ENCODE data around the gene SH3PXD2B.

DNA sequence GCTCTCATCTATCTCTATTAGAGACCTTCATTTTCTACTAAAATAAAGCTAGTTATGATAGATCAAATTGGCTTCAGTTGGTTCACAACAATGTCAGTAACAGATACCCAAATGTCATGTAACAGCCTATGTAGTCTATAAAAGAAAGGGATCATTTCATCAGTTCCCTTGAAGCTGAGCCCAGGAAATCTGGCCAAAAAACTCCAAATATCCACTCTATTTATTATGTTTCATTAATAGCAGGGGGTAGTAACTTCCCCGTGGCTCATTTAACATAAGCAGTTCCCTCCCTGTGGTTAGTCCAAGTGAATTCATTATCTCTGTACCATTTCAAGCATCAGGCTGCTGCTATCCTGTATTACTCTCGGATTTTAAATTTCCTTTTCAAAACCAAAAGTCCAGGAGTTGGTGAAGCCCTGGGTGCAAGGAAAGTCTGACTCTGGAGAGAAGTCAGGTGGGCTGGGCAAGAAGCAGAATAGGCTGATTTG lies 66.0 kb downstream of the SH3PXD2B start:
- TF ChIP-seq, protein P1, sequence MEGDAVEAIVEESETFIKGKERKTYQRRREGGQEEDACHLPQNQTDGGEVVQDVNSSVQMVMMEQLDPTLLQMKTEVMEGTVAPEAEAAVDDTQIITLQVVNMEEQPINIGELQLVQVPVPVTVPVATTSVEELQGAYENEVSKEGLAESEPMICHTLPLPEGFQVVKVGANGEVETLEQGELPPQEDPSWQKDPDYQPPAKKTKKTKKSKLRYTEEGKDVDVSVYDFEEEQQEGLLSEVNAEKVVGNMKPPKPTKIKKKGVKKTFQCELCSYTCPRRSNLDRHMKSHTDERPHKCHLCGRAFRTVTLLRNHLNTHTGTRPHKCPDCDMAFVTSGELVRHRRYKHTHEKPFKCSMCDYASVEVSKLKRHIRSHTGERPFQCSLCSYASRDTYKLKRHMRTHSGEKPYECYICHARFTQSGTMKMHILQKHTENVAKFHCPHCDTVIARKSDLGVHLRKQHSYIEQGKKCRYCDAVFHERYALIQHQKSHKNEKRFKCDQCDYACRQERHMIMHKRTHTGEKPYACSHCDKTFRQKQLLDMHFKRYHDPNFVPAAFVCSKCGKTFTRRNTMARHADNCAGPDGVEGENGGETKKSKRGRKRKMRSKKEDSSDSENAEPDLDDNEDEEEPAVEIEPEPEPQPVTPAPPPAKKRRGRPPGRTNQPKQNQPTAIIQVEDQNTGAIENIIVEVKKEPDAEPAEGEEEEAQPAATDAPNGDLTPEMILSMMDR (IDR thresholded peaks at IDR 0.05) = no peak
- TF ChIP-seq, protein P2, sequence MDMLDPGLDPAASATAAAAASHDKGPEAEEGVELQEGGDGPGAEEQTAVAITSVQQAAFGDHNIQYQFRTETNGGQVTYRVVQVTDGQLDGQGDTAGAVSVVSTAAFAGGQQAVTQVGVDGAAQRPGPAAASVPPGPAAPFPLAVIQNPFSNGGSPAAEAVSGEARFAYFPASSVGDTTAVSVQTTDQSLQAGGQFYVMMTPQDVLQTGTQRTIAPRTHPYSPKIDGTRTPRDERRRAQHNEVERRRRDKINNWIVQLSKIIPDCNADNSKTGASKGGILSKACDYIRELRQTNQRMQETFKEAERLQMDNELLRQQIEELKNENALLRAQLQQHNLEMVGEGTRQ (CRISPR knock-in tag; IDR thresholded peaks at IDR 0.05) = no peak
- TF ChIP-seq, protein P3, sequence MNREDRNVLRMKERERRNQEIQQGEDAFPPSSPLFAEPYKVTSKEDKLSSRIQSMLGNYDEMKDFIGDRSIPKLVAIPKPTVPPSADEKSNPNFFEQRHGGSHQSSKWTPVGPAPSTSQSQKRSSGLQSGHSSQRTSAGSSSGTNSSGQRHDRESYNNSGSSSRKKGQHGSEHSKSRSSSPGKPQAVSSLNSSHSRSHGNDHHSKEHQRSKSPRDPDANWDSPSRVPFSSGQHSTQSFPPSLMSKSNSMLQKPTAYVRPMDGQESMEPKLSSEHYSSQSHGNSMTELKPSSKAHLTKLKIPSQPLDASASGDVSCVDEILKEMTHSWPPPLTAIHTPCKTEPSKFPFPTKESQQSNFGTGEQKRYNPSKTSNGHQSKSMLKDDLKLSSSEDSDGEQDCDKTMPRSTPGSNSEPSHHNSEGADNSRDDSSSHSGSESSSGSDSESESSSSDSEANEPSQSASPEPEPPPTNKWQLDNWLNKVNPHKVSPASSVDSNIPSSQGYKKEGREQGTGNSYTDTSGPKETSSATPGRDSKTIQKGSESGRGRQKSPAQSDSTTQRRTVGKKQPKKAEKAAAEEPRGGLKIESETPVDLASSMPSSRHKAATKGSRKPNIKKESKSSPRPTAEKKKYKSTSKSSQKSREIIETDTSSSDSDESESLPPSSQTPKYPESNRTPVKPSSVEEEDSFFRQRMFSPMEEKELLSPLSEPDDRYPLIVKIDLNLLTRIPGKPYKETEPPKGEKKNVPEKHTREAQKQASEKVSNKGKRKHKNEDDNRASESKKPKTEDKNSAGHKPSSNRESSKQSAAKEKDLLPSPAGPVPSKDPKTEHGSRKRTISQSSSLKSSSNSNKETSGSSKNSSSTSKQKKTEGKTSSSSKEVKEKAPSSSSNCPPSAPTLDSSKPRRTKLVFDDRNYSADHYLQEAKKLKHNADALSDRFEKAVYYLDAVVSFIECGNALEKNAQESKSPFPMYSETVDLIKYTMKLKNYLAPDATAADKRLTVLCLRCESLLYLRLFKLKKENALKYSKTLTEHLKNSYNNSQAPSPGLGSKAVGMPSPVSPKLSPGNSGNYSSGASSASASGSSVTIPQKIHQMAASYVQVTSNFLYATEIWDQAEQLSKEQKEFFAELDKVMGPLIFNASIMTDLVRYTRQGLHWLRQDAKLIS (CRISPR knock-in tag; IDR thresholded peaks at IDR 0.05; ENCODE audit: borderline replicate concordance) = no peak
- TF ChIP-seq, protein P4, sequence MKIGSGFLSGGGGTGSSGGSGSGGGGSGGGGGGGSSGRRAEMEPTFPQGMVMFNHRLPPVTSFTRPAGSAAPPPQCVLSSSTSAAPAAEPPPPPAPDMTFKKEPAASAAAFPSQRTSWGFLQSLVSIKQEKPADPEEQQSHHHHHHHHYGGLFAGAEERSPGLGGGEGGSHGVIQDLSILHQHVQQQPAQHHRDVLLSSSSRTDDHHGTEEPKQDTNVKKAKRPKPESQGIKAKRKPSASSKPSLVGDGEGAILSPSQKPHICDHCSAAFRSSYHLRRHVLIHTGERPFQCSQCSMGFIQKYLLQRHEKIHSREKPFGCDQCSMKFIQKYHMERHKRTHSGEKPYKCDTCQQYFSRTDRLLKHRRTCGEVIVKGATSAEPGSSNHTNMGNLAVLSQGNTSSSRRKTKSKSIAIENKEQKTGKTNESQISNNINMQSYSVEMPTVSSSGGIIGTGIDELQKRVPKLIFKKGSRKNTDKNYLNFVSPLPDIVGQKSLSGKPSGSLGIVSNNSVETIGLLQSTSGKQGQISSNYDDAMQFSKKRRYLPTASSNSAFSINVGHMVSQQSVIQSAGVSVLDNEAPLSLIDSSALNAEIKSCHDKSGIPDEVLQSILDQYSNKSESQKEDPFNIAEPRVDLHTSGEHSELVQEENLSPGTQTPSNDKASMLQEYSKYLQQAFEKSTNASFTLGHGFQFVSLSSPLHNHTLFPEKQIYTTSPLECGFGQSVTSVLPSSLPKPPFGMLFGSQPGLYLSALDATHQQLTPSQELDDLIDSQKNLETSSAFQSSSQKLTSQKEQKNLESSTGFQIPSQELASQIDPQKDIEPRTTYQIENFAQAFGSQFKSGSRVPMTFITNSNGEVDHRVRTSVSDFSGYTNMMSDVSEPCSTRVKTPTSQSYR (CRISPR knock-in tag; IDR thresholded peaks at IDR 0.05) = no peak
- TF ChIP-seq GABPB1 (CRISPR knock-in tag; IDR thresholded peaks at IDR 0.05) (no peak), ETV6 (CRISPR knock-in tag; IDR thresholded peaks at IDR 0.05) (no peak), RORB (CRISPR knock-in tag; IDR thresholded peaks at IDR 0.05) (no peak), FOXJ3 (CRISPR knock-in tag; IDR thresholded peaks at IDR 0.05; ENCODE audit: borderline replicate concordance) (no peak), NFYB (CRISPR knock-in tag; conservative IDR thresholded peaks at IDR 0.05; ENCODE audit: low read depth) (no peak)
- TF ChIP-seq, protein P5, sequence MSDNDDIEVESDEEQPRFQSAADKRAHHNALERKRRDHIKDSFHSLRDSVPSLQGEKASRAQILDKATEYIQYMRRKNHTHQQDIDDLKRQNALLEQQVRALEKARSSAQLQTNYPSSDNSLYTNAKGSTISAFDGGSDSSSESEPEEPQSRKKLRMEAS (CRISPR knock-in tag; IDR thresholded peaks at IDR 0.05) = no peak
- TF ChIP-seq, protein P6, sequence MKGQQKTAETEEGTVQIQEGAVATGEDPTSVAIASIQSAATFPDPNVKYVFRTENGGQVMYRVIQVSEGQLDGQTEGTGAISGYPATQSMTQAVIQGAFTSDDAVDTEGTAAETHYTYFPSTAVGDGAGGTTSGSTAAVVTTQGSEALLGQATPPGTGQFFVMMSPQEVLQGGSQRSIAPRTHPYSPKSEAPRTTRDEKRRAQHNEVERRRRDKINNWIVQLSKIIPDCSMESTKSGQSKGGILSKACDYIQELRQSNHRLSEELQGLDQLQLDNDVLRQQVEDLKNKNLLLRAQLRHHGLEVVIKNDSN (CRISPR knock-in tag; IDR thresholded peaks at IDR 0.05) = no peak
- TF ChIP-seq, protein P7, sequence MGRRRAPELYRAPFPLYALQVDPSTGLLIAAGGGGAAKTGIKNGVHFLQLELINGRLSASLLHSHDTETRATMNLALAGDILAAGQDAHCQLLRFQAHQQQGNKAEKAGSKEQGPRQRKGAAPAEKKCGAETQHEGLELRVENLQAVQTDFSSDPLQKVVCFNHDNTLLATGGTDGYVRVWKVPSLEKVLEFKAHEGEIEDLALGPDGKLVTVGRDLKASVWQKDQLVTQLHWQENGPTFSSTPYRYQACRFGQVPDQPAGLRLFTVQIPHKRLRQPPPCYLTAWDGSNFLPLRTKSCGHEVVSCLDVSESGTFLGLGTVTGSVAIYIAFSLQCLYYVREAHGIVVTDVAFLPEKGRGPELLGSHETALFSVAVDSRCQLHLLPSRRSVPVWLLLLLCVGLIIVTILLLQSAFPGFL (CRISPR knock-in tag; IDR thresholded peaks at IDR 0.05; ENCODE audit: borderline replicate concordance) = no peak
- TF ChIP-seq, protein P8, sequence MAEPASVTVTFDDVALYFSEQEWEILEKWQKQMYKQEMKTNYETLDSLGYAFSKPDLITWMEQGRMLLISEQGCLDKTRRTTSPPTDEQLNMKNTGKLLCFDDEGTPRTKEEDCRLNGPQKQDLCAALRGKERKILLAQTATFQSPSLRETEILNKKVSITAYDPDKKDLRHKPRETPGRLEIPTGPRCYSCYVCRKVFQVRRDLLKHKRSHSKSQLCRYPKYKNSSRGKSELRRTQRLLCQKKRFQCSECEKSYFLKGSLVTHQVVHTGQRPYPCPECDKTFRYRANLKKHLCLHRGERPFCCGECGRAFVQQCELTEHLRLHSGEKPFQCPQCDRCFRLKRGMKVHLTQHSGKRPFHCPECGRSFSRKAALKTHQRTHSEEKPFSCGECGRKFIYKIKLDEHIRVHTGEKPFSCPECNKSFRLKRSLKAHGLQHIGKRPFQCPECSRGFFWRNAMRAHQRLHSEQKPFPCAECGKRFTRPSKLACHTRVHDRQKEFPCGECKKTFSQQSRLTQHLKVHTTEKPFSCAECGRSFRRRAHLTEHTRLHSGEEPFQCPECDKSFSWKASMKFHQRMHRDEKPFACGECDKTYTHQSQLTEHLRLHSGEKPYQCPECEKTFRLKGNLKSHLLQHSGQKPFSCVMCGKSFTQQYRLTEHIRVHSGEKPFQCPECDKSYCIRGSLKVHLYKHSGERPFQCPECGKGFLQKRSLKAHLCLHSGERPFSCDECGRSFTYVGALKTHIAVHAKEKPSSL (CRISPR knock-in tag; conservative IDR thresholded peaks at IDR 0.05) = no peak
- TF ChIP-seq, protein P9, sequence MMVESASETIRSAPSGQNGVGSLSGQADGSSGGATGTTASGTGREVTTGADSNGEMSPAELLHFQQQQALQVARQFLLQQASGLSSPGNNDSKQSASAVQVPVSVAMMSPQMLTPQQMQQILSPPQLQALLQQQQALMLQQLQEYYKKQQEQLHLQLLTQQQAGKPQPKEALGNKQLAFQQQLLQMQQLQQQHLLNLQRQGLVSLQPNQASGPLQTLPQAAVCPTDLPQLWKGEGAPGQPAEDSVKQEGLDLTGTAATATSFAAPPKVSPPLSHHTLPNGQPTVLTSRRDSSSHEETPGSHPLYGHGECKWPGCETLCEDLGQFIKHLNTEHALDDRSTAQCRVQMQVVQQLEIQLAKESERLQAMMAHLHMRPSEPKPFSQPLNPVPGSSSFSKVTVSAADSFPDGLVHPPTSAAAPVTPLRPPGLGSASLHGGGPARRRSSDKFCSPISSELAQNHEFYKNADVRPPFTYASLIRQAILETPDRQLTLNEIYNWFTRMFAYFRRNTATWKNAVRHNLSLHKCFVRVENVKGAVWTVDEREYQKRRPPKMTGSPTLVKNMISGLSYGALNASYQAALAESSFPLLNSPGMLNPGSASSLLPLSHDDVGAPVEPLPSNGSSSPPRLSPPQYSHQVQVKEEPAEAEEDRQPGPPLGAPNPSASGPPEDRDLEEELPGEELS (CRISPR knock-in tag; IDR thresholded peaks at IDR 0.05) = no peak
